DOHH2 (cell line): Measurements from ENCODE around the gene SPTLC1.
"Not testable (repeated sequence)": the region's sequence is repeated elsewhere in the genome, so short reads cannot be mapped to it uniquely, and the experiment has no call there.

Source experiments
- EZH2phosphoT487 ChIP-seq: fragments of 200-600 bp; sonication (generic); IDR thresholded peaks from 2 replicates; pipeline ENCODE4 v1.6.1; 2017; ENCODE audit warnings: borderline replicate concordance, mild to moderate bottlenecking, antibody characterized with exemption, low read length, moderate library complexity, mixed read lengths
- TF ChIP-seq, protein P1 (sequence below): fragments of 200-600 bp; sonication (generic); IDR thresholded peaks from one replicate; pipeline ENCODE4 v1.5.1; 2014; ENCODE audit warnings: antibody characterized with exemption, mild to moderate bottlenecking, low read depth, low read length; ENCODE audit not compliant: poor library complexity, severe bottlenecking

DNA sequence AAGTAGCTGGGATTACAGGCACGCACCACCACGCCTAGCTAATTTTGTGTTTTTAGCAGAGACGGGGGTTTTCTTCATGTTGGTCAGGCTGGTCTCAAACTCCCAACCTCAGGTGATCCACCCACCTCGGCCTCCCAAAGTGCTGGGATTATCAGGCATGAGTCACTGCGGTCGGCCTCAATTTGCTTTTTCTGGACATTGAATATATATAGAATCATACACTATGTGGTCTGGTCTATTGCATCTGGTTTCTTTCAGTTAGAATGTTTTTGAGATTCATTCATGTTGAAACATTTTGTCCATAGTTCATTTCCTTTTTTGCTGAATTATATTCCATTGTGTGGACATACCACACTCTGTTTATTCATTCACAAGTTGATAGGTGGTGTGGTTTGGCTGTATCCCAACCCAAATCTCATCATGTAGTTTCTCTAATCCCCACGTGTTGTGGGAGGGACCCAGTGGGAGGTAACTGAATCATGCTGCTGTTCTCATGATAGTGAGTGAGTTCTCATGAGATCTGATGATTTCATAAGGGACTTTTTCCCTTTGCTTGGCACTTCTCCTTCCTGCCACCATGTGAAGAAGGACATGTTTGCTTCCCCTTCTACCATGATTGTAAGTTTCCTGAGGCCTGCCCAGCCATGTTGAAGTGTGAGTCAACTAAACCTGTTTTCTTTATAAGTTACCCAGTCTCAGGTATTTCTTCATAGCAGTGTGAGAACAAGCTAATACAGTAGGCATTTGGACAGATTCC lies 93.2 kb downstream of the SPTLC1 start:
- TF ChIP-seq, protein P1, sequence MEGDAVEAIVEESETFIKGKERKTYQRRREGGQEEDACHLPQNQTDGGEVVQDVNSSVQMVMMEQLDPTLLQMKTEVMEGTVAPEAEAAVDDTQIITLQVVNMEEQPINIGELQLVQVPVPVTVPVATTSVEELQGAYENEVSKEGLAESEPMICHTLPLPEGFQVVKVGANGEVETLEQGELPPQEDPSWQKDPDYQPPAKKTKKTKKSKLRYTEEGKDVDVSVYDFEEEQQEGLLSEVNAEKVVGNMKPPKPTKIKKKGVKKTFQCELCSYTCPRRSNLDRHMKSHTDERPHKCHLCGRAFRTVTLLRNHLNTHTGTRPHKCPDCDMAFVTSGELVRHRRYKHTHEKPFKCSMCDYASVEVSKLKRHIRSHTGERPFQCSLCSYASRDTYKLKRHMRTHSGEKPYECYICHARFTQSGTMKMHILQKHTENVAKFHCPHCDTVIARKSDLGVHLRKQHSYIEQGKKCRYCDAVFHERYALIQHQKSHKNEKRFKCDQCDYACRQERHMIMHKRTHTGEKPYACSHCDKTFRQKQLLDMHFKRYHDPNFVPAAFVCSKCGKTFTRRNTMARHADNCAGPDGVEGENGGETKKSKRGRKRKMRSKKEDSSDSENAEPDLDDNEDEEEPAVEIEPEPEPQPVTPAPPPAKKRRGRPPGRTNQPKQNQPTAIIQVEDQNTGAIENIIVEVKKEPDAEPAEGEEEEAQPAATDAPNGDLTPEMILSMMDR, result not testable (repeated sequence)
- TF ChIP-seq EZH2phosphoT487, result not testable (repeated sequence)
